Smooth muscle cell (in vitro differentiated cells): Measurements from ENCODE around the gene FKBP4. TPM values are rescaled to one million over a fixed set of nuclear protein-coding genes. Genes with fewer than 3 reads are reported as not detected.

Experiments
- DNase-seq: peaks from one replicate; lab custom pipeline; 2025; ENCODE audit not compliant: unreplicated experiment; lab: John Stamatoyannopoulos, UW
- H2AFZ ChIP-seq: fragments of 200-600 bp; sonication (generic); 2 replicates; pipeline ENCODE4 v1.6.0; 2016; ENCODE audit warnings: antibody characterized with exemption, low read depth, mild to moderate bottlenecking
- H3F3A ChIP-seq: fragments of 200-600 bp; sonication (generic); 2 replicates; pipeline ENCODE4 v1.6.0; 2017; ENCODE audit warnings: antibody characterized with exemption, low read depth
- H3K27ac ChIP-seq: fragments of 200-600 bp; sonication (generic); 2 replicates; pipeline ENCODE4 v1.5.1; 2016; ENCODE audit warnings: low read depth, mild to moderate bottlenecking
- H3K27me3 ChIP-seq: fragments of 200-600 bp; sonication (generic); 2 replicates; pipeline ENCODE4 v1.6.1; 2016; ENCODE audit warnings: low read depth, mild to moderate bottlenecking
- H3K36me3 ChIP-seq: fragments of 200-600 bp; sonication (generic); 2 replicates; pipeline ENCODE4 v1.5.1; 2016; ENCODE audit warnings: low read depth
- H3K4me1 ChIP-seq: fragments of 200-600 bp; sonication (generic); 2 replicates; pipeline ENCODE4 v1.5.1; 2016; ENCODE audit warnings: low read depth
- H3K4me2 ChIP-seq: fragments of 200-600 bp; sonication (generic); 2 replicates; pipeline ENCODE4 v1.6.0; 2016; ENCODE audit warnings: mild to moderate bottlenecking
- H3K4me3 ChIP-seq: fragments of 200-600 bp; sonication (generic); 2 replicates; pipeline ENCODE4 v1.5.1; 2016; ENCODE audit warnings: mild to moderate bottlenecking
- H3K79me2 ChIP-seq: fragments of 200-600 bp; sonication (generic); 2 replicates; pipeline ENCODE4 v1.6.0; 2016; ENCODE audit warnings: low read depth, mild to moderate bottlenecking
- H3K9ac ChIP-seq: fragments of 200-600 bp; sonication (generic); 2 replicates; pipeline ENCODE4 v1.6.0; 2016; ENCODE audit warnings: low read depth
- H3K9me3 ChIP-seq: fragments of 200-600 bp; sonication (generic); replicated peaks from 2 replicates; pipeline ENCODE4 v1.5.1; 2016; ENCODE audit warnings: low read depth
- H4K20me1 ChIP-seq: fragments of 200-600 bp; sonication (generic); 2 replicates; pipeline ENCODE4 v1.6.0; 2016; ENCODE audit warnings: low read depth
- CTCF ChIP-seq: fragments of 200-600 bp; sonication (generic); IDR thresholded peaks from 2 replicates; pipeline ENCODE4 v1.5.1; 2017; ENCODE audit warnings: borderline replicate concordance, mild to moderate bottlenecking, antibody characterized with exemption; ENCODE audit not compliant: insufficient read depth, poor library complexity, severe bottlenecking
- WGBS: methylation state at CpG from one replicate; pipeline ENCODE4 v1.1.7; 2016; ENCODE audit warnings: low lambda C conversion rate; 5-methylcytosine and 5-hydroxymethylcytosine counted together
- polyA plus RNA-seq: library from polyadenylated mRNA; unstranded; fragments of >200 nt; fragmentation: Nextera tagmentation; extraction: Ambion mirVana; gene quantifications from 2 replicates; pipeline ENCODE4 v1.2.1, GENCODE V29; 2016
- total RNA-seq: library from RNA; depleted of rRNA; stranded (reverse); fragments of >200 nt; gene quantifications from 2 replicates; pipeline ENCODE4 v1.2.3, GENCODE V29; 2014

The FKBP4 gene
- total and polyA plus RNA-seq, 2 experiments from 2014 or later, result 19.0 to 32.6 TPM

DNA sequence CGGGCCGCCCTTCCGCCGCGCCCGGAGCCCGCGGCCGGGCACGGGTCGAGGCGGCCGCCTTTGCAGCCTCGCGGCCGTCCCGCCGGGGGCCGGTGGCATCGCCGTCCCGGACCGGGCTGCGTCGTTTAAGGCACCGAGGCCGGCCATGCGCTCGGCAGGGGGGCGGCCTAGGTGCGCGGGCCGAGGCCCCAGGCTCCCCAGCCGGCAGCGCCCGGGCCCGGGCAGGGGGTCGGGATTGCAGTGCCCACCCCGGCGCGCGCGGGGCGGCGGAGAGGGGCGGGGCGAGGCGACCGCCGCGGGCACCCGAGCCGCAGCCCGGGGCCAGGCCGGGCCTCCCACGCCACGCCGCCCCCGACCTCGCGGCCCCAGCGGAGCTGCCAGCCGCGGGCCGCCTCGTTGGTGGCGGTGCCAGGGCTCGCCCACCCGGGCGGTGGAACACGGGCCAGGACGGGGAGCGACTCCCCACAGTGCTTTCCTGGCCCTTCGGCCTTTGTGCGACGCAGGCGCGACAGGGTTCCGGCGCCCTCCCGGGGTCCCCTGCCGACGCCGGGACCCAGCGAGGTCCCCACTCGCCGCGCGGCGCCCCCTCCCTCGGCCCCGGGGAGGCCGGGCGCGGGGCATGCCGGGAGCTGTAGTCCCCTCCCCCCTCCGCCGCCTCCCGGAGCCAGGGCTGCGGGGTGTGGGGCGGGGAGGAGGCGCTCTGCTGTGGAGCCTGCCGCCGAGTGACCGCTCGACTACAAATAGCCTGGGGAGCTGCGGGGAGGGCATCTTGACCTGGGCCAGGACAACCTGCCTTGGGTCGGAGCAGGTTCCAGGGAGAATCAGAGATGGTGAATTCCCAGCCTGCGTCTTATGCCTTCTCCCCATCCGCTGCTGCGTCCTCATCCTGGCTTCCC, 769 bp downstream of the FKBP4 start:
- under 1% methylated on average over 52 of the region's 111 CpGs for WGBS
- peaks cover 21% of the 10 kb centered on the region for H4K20me1 ChIP-seq
- TF ChIP-seq CTCF, result no peak
- H3K27ac ChIP-seq, result no peak overlapping the region
- H3K9me3 ChIP-seq, result no peaks in the 10 kb centered on the region
- H3K79me2 ChIP-seq, result peaks cover 24% of the 10 kb centered on the region
- peak; percentile 49 for DNase-seq
- H3K4me2 ChIP-seq, result peak overlapping the region; percentile 99
- H3K4me3 ChIP-seq, result peak overlapping the region; percentile 77
- H3K27me3 ChIP-seq, result no peaks in the 10 kb centered on the region
- no peaks in the 10 kb centered on the region for H3K36me3 ChIP-seq
- peaks cover 9% of the 10 kb centered on the region for H3K4me1 ChIP-seq
- peak overlapping the region; percentile 48 for H3K9ac ChIP-seq
- peak overlapping the region; percentile 80 for H2AFZ ChIP-seq
- no peaks in the 10 kb centered on the region for H3F3A ChIP-seq

GRCh38 chr12:2796187-2796666, 1.5 kb downstream of the FKBP4 start:
- Histone ChIP-seq H3K27ac (no peak overlapping the region), H3F3A (no peaks in the 10 kb centered on the region), H3K4me2 (peak overlapping the region; percentile 99), H3K4me1 (peaks cover 9% of the 10 kb centered on the region), H3K27me3 (no peaks in the 10 kb centered on the region), H3K79me2 (peaks cover 24% of the 10 kb centered on the region), H3K4me3 (peak overlapping the region; percentile 77), H3K9me3 (no peaks in the 10 kb centered on the region), H3K36me3 (no peaks in the 10 kb centered on the region), H2AFZ (peak overlapping the region; percentile 80), H3K9ac (peak overlapping the region; percentile 48), H4K20me1 (peaks cover 21% of the 10 kb centered on the region)
- DNase-seq, result no peak
- WGBS, result 11% methylated on average over 14 of the region's 14 CpGs
- no peak for TF ChIP-seq CTCF

GRCh38 chr12:2797721-2798418, 3.1 kb downstream of the FKBP4 start:
- Histone ChIP-seq H3K36me3 (peaks cover 12% of the 10 kb centered on the region), H2AFZ (no peak overlapping the region), H3K27me3 (no peaks in the 10 kb centered on the region), H3K4me3 (no peak overlapping the region), H4K20me1 (peaks cover 21% of the 10 kb centered on the region), H3K4me2 (no peak overlapping the region), H3F3A (peaks cover 11% of the 10 kb centered on the region), H3K4me1 (peaks cover 9% of the 10 kb centered on the region), H3K79me2 (peaks cover 24% of the 10 kb centered on the region), H3K9ac (no peak overlapping the region), H3K27ac (no peak overlapping the region), H3K9me3 (no peaks in the 10 kb centered on the region)
- DNase-seq, result no peak
- WGBS, result 93% methylated on average over 7 of the region's 7 CpGs
- TF ChIP-seq CTCF, result no peak
